H9 (cell line): ENCODE measurements around the gene EEF1AKMT2. TPM values are rescaled to one million over a fixed set of nuclear protein-coding genes. Genes with fewer than 3 reads are reported as not detected.

Source experiments
- DNase-seq: peaks from one replicate; pipeline ENCODE4 v3.0.0-alpha.2; 2017
- H2AFZ ChIP-seq: one replicate; pipeline ENCODE4 v1.6.1; 2013; ENCODE audit warnings: mild to moderate bottlenecking, low read length, control low read depth, moderate library complexity
- H2AK5ac ChIP-seq: 2 replicates; pipeline ENCODE4 v1.6.1; 2013; ENCODE audit warnings: low read length, control low read depth, mixed read lengths; ENCODE audit not compliant: insufficient read length
- H2BK120ac ChIP-seq: one replicate; pipeline ENCODE4 v1.6.1; 2013; ENCODE audit warnings: low read depth, mild to moderate bottlenecking, low read length, control low read depth, inconsistent platforms; ENCODE audit not compliant: poor library complexity, severe bottlenecking
- H2BK12ac ChIP-seq: 2 replicates; pipeline ENCODE4 v1.6.1; 2013; ENCODE audit warnings: low read length, control low read depth, mixed read lengths, low read depth; ENCODE audit not compliant: insufficient read length
- H2BK15ac ChIP-seq: 2 replicates; pipeline ENCODE4 v1.6.1; 2013; ENCODE audit warnings: low read depth, low read length, control low read depth
- H2BK20ac ChIP-seq: one replicate; pipeline ENCODE4 v1.6.1; 2013; ENCODE audit warnings: low read depth, mild to moderate bottlenecking, low read length, control low read depth, inconsistent platforms; ENCODE audit not compliant: poor library complexity, severe bottlenecking
- H2BK5ac ChIP-seq: 2 replicates; pipeline ENCODE4 v1.6.1; 2013; ENCODE audit warnings: low read length, control low read depth, mixed read lengths; ENCODE audit not compliant: insufficient read length
- H3K14ac ChIP-seq: 2 replicates; pipeline ENCODE4 v1.6.1; 2013; ENCODE audit warnings: low read length, control low read depth; ENCODE audit not compliant: insufficient read depth
- H3K18ac ChIP-seq: 2 replicates; pipeline ENCODE4 v1.6.1; 2013; ENCODE audit warnings: low read depth, mild to moderate bottlenecking, mixed read lengths, low read length, control low read depth; ENCODE audit not compliant: insufficient read length
- H3K23ac ChIP-seq: 2 replicates; pipeline ENCODE4 v1.6.1; 2013; ENCODE audit warnings: low read length, control low read depth, mixed read lengths, low read depth; ENCODE audit not compliant: insufficient read length
- H3K23me2 ChIP-seq: 2 replicates; pipeline ENCODE4 v1.6.1; 2013; ENCODE audit warnings: low read depth, mild to moderate bottlenecking, mixed read lengths, low read length, control low read depth; ENCODE audit not compliant: insufficient read length, poor library complexity, severe bottlenecking
- H3K27ac ChIP-seq: 2 replicates; pipeline ENCODE4 v1.5.1; 2013; ENCODE audit warnings: low read length, control low read depth, mixed read lengths, low read depth; ENCODE audit not compliant: insufficient read length
- H3K27me3 ChIP-seq: 2 replicates; pipeline ENCODE4 v1.6.1; 2013; ENCODE audit warnings: low read length, control low read depth, inconsistent platforms; ENCODE audit not compliant: insufficient read depth
- H3K4ac ChIP-seq: 2 replicates; pipeline ENCODE4 v1.6.1; 2013; ENCODE audit warnings: low read depth, mild to moderate bottlenecking, control low read depth, inconsistent platforms, low read length, moderate library complexity
- H3K4me1 ChIP-seq: 2 replicates; pipeline ENCODE4 v1.6.1; 2013; ENCODE audit warnings: low read length, control low read depth, inconsistent platforms; ENCODE audit not compliant: insufficient read depth
- H3K4me2 ChIP-seq: 2 replicates; pipeline ENCODE4 v1.6.1; 2013; ENCODE audit warnings: low read length, control low read depth, mixed read lengths; ENCODE audit not compliant: insufficient read length, insufficient read depth
- H3K56ac ChIP-seq: 2 replicates; pipeline ENCODE4 v1.6.1; 2013; ENCODE audit warnings: low read depth, mild to moderate bottlenecking, mixed read lengths, low read length, control low read depth; ENCODE audit not compliant: insufficient read length
- H3K79me1 ChIP-seq: 2 replicates; pipeline ENCODE4 v1.6.1; 2013; ENCODE audit warnings: low read depth, mild to moderate bottlenecking, moderate library complexity, low read length, control low read depth, inconsistent platforms; ENCODE audit not compliant: insufficient read depth, poor library complexity, severe bottlenecking
- H3K79me2 ChIP-seq: 2 replicates; pipeline ENCODE4 v1.6.1; 2013; ENCODE audit warnings: low read length, control low read depth, inconsistent platforms; ENCODE audit not compliant: insufficient read depth
- H3K9ac ChIP-seq: 2 replicates; pipeline ENCODE4 v1.6.1; 2013; ENCODE audit warnings: low read length, control low read depth, mixed read lengths; ENCODE audit not compliant: insufficient read length; ENCODE audit errors: extremely low read depth
- H3K9me3 ChIP-seq: one replicate; pipeline ENCODE4 v1.6.1; 2013; ENCODE audit warnings: low read depth, low read length, inconsistent platforms; ENCODE audit not compliant: control insufficient read depth
- H3T11ph ChIP-seq: one replicate; pipeline ENCODE4 v1.6.1; 2013; ENCODE audit warnings: mild to moderate bottlenecking, low read length, control low read depth, inconsistent platforms
- H4K20me1 ChIP-seq: one replicate; pipeline ENCODE4 v1.6.1; 2013; ENCODE audit not compliant: control insufficient read depth, insufficient read length, insufficient read depth
- H4K5ac ChIP-seq: 2 replicates; pipeline ENCODE4 v1.6.1; 2013; ENCODE audit warnings: low read depth, mild to moderate bottlenecking, mixed read lengths, low read length, control low read depth; ENCODE audit not compliant: insufficient read length
- H4K8ac ChIP-seq: replicated peaks from 2 replicates; pipeline ENCODE4 v1.6.1; 2013; ENCODE audit warnings: low read length, control low read depth, mixed read lengths, low read depth; ENCODE audit not compliant: insufficient read length
- H4K91ac ChIP-seq: 2 replicates; pipeline ENCODE4 v1.6.1; 2013; ENCODE audit warnings: low read depth, mild to moderate bottlenecking, moderate library complexity, mixed read lengths, low read length, control low read depth; ENCODE audit not compliant: insufficient read length
- H3K27ac Mint-ChIP-seq, 3 experiments: 2 replicates in 2 of 3; 3 replicates in 1 of 3; pipeline ENCODE4 v1.8.0; 2020 to 2021; ENCODE audit warnings: mixed read lengths in 3 of 3, mild to moderate bottlenecking in 1 of 3, moderate library complexity in 1 of 3
- H3K27me3 Mint-ChIP-seq: 2 replicates; pipeline ENCODE4 v1.8.0; 2021; ENCODE audit warnings: low read depth, mild to moderate bottlenecking, moderate library complexity, mixed read lengths
- H3K36me3 Mint-ChIP-seq, 3 experiments: 2 replicates in 2 of 3; 3 replicates in 1 of 3; pipeline ENCODE4 v1.8.0; 2020 to 2021; ENCODE audit warnings: low read depth in 3 of 3, mixed read lengths in 3 of 3; ENCODE audit not compliant: insufficient read depth in 1 of 3
- H3K4me1 Mint-ChIP-seq, 2 experiments: 2 replicates each; pipeline ENCODE4 v1.8.0; 2020; ENCODE audit warnings: mixed read lengths in 2 of 2
- H3K4me3 Mint-ChIP-seq, 2 experiments: 2 replicates in 1 of 2; 3 replicates in 1 of 2; pipeline ENCODE4 v1.8.0; 2020 to 2021; ENCODE audit warnings: mild to moderate bottlenecking in 2 of 2, mixed read lengths in 2 of 2, moderate library complexity in 1 of 2
- H3K9me3 Mint-ChIP-seq, 2 experiments: 2 replicates in 1 of 2; 3 replicates in 1 of 2; pipeline ENCODE4 v1.8.0; 2020; ENCODE audit warnings: mild to moderate bottlenecking in 2 of 2, mixed read lengths in 2 of 2, moderate library complexity in 1 of 2
- CTCF ChIP-seq: fragments of 200-600 bp; sonication (generic); conservative IDR thresholded peaks from 3 replicates; pipeline ENCODE4 v1.8.0; 2021; ENCODE audit warnings: antibody characterized with exemption, mild to moderate bottlenecking
- WGBS: extraction: QIAGEN DNeasy Blood & Tissue Kit; methylation state at CpG from one replicate; pipeline ENCODE4 v1.1.7; 2013; ENCODE audit warnings: missing lambda C conversion rate, low lambda C conversion rate, mixed read lengths; ENCODE audit not compliant: insufficient read length; ENCODE audit errors: extremely low coverage; 5-methylcytosine and 5-hydroxymethylcytosine counted together
- total RNA-seq: library from RNA; stranded (reverse); gene quantifications from 2 replicates; pipeline ENCODE4 v1.2.1, GENCODE V29; 2021

Gene EEF1AKMT2
- total RNA-seq, 1 experiment from 2014 or later: 19.0 TPM

- Histone ChIP-seq H3K18ac (no peak overlapping the region), H3K9me3 (no peaks in the 10 kb centered on the region), H3K4me2 (peak overlapping the region; percentile 91), H3K27ac (no peak overlapping the region), H2BK12ac (no peak overlapping the region), H3K27me3 (no peaks in the 10 kb centered on the region), H3K4ac (no peak overlapping the region), H4K91ac (no peak overlapping the region), H3K79me1 (no peaks in the 10 kb centered on the region), H2AFZ (no peak overlapping the region), H2BK20ac (no peak overlapping the region), H2AK5ac (no peak overlapping the region), H2BK5ac (no peak overlapping the region), H3K9ac (peak overlapping the region; percentile 64), H4K8ac (no peak overlapping the region), H4K20me1 (no peaks in the 10 kb centered on the region), H3K23me2 (peaks cover 7% of the 10 kb centered on the region), H3K79me2 (peaks cover 10% of the 10 kb centered on the region; the same call in 1 of the 2 replicates), H3T11ph (no peak overlapping the region), H3K23ac (no peak overlapping the region), H3K56ac (no peak overlapping the region), H3K4me1 (no peaks in the 10 kb centered on the region; the same call in 1 of the 2 replicates), H2BK15ac (no peak overlapping the region), H2BK120ac (no peak overlapping the region), H4K5ac (no peak overlapping the region), H3K14ac (no peak overlapping the region)
- Mint-ChIP-seq H3K36me3 (peaks cover 0 to 4% (median 0%) of the 10 kb centered on the region in 3 experiments; a peak in 1 of 7 replicates), H3K27ac (peak overlapping the region in 2 of 3 experiments; percentile 86 to 95; a peak in 5 of 7 replicates), H3K4me1 (peaks cover 20 to 21% of the 10 kb centered on the region in 2 experiments), H3K27me3 (peaks cover 3% of the 10 kb centered on the region), H3K4me3 (peak overlapping the region; percentile 93 to 96), H3K9me3 (no peaks in the 10 kb centered on the region)
- no peak for DNase-seq
- TF ChIP-seq CTCF: no peak
- WGBS: no CpG with 5 or more reads among the region's 13 CpGs
These were observed 10.6 kb upstream of the EEF1AKMT2 start for GRCh38 chr10:124802313-124802675.
